Mesenchymal stem cell (in vitro differentiated cells and primary cell): ENCODE results near the gene FMO3. TPM values are rescaled to one million over a fixed set of nuclear protein-coding genes. Genes with fewer than 3 reads are reported as not detected.

Experiments
- DNase-seq: peaks from one replicate; pipeline ENCODE4 v3.0.0-alpha.2; 2013
- H2AFZ ChIP-seq: one replicate; pipeline ENCODE4 v1.6.1; 2013; ENCODE audit warnings: low read depth, mild to moderate bottlenecking, control low read depth, inconsistent platforms, low read length, moderate library complexity
- H2AK5ac ChIP-seq: 2 replicates; pipeline ENCODE4 v1.6.1; 2013; ENCODE audit warnings: low read length, moderate library complexity, mild to moderate bottlenecking, inconsistent platforms; ENCODE audit not compliant: severe bottlenecking
- H2BK120ac ChIP-seq: one replicate; pipeline ENCODE4 v1.6.1; 2013; ENCODE audit warnings: low read depth, mild to moderate bottlenecking, inconsistent platforms, low read length, moderate library complexity
- H2BK12ac ChIP-seq, 2 experiments: one replicate each; pipeline ENCODE4 v1.6.1; 2013; ENCODE audit warnings: inconsistent platforms in 2 of 2, low read length in 2 of 2, mild to moderate bottlenecking in 2 of 2, moderate library complexity in 2 of 2, control low read depth in 1 of 2
- H2BK15ac ChIP-seq: one replicate; pipeline ENCODE4 v1.6.1; 2013; ENCODE audit warnings: mild to moderate bottlenecking, low read depth, inconsistent platforms; ENCODE audit not compliant: poor library complexity, severe bottlenecking
- H2BK5ac ChIP-seq: 2 replicates; pipeline ENCODE4 v1.6.1; 2013; ENCODE audit warnings: low read depth, mild to moderate bottlenecking, low read length, control low read depth, inconsistent platforms; ENCODE audit not compliant: poor library complexity, severe bottlenecking
- H3K14ac ChIP-seq, 2 experiments: one replicate each; pipeline ENCODE4 v1.6.1; 2013; ENCODE audit warnings: inconsistent platforms in 2 of 2, low read length in 2 of 2, control low read depth in 1 of 2, mild to moderate bottlenecking in 1 of 2, moderate library complexity in 1 of 2
- H3K18ac ChIP-seq, 2 experiments: one replicate each; pipeline ENCODE4 v1.6.1; 2013; ENCODE audit warnings: inconsistent platforms in 2 of 2, low read length in 2 of 2, control low read depth in 1 of 2, low read depth in 1 of 2, mild to moderate bottlenecking in 1 of 2
- H3K23ac ChIP-seq, 2 experiments: one replicate each; pipeline ENCODE4 v1.6.1; 2013; ENCODE audit warnings: inconsistent platforms in 2 of 2, low read length in 2 of 2, mild to moderate bottlenecking in 2 of 2, moderate library complexity in 2 of 2, control low read depth in 1 of 2
- H3K27ac ChIP-seq: 2 replicates; pipeline ENCODE4 v1.5.1; 2013; ENCODE audit warnings: mild to moderate bottlenecking, moderate library complexity, low read length, control low read depth, inconsistent platforms; ENCODE audit not compliant: poor library complexity, severe bottlenecking
- H3K27me3 ChIP-seq, 2 experiments: 2 replicates each; pipeline versions ENCODE4 v1.6.1 to v1.7.0; 2013; ENCODE audit warnings: low read length in 2 of 2, mild to moderate bottlenecking in 2 of 2, moderate library complexity in 2 of 2, control low read depth in 1 of 2, inconsistent platforms in 1 of 2; ENCODE audit not compliant: control insufficient read depth in 1 of 2, insufficient read depth in 1 of 2
- H3K36me3 ChIP-seq, 2 experiments: 2 replicates each; pipeline versions ENCODE4 v1.6.1 to v1.7.0; 2013; ENCODE audit warnings: low read length in 2 of 2, control low read depth in 1 of 2, inconsistent platforms in 1 of 2, low read depth in 1 of 2, mild to moderate bottlenecking in 1 of 2; ENCODE audit not compliant: insufficient read depth in 2 of 2, control insufficient read depth in 1 of 2
- H3K4ac ChIP-seq, 2 experiments: one replicate each; pipeline ENCODE4 v1.6.1; 2013; ENCODE audit warnings: inconsistent platforms in 2 of 2, low read length in 2 of 2, mild to moderate bottlenecking in 2 of 2, moderate library complexity in 2 of 2, control low read depth in 1 of 2, low read depth in 1 of 2
- H3K4me1 ChIP-seq: 2 replicates; pipeline ENCODE4 v1.6.1; 2013; ENCODE audit warnings: low read depth, low read length, control low read depth; ENCODE audit not compliant: control insufficient read depth, insufficient read depth
- H3K4me2 ChIP-seq: 2 replicates; pipeline ENCODE4 v1.6.1; 2013; ENCODE audit warnings: low read length, mild to moderate bottlenecking, inconsistent platforms; ENCODE audit not compliant: poor library complexity, severe bottlenecking
- H3K4me3 ChIP-seq, 2 experiments: 2 replicates each; pipeline versions ENCODE4 v1.5.1 to v1.7.0; 2013; ENCODE audit warnings: low read length in 2 of 2, mild to moderate bottlenecking in 2 of 2, control low read depth in 1 of 2, low read depth in 1 of 2; ENCODE audit not compliant: insufficient read depth in 1 of 2
- H3K79me1 ChIP-seq: replicated peaks from 2 replicates; pipeline ENCODE4 v1.6.1; 2013; ENCODE audit warnings: mild to moderate bottlenecking, control low read depth, low read length, inconsistent platforms; ENCODE audit not compliant: poor library complexity, severe bottlenecking
- H3K9ac ChIP-seq: 2 replicates; pipeline ENCODE4 v1.7.0; 2013; ENCODE audit warnings: mild to moderate bottlenecking, low read length, moderate library complexity
- H3K9me3 ChIP-seq: 2 replicates; pipeline ENCODE4 v1.7.0; 2013; ENCODE audit warnings: mild to moderate bottlenecking, low read length; ENCODE audit not compliant: control insufficient read depth
- H4K8ac ChIP-seq: one replicate; pipeline ENCODE4 v1.6.1; 2013; ENCODE audit warnings: inconsistent platforms, mild to moderate bottlenecking, low read length, moderate library complexity
- H4K91ac ChIP-seq: one replicate; pipeline ENCODE4 v1.6.1; 2013; ENCODE audit warnings: mild to moderate bottlenecking, low read length, inconsistent platforms
- WGBS: methylation state at CpG from one replicate; pipeline ENCODE4 v1.1.7; 2013; ENCODE audit warnings: mixed read lengths; 5-methylcytosine and 5-hydroxymethylcytosine counted together
- polyA plus RNA-seq, 2 experiments: library from polyadenylated mRNA; stranded (reverse); fragments of 200-250 nt; gene quantifications; one replicate each; pipeline ENCODE4 v1.2.3, GENCODE V29; 2013

FMO3 gene
- 0.08 TPM for polyA plus RNA-seq (2013, experiment 1 of 2)
- 0.03 TPM for polyA plus RNA-seq (2013, experiment 2 of 2)

- H3K18ac ChIP-seq: no peak within 1 kb of the TSS
- H2BK12ac ChIP-seq: no peak within 1 kb of the TSS
- 93% methylated on average over 5 of the region's 5 CpGs for WGBS
- no peak within 1 kb of the TSS for H2BK120ac ChIP-seq
- no peak within 1 kb of the TSS for H4K8ac ChIP-seq
- H3K36me3 ChIP-seq: no peaks in the 10 kb centered on the region
- no peak within 1 kb of the TSS for H2BK15ac ChIP-seq
- no peak within 1 kb of the TSS for H3K14ac ChIP-seq
- no peak within 1 kb of the TSS for H3K4me2 ChIP-seq
- H2AK5ac ChIP-seq: no peak within 1 kb of the TSS
- no peaks in the 10 kb centered on the region for H3K4me1 ChIP-seq
- H3K79me1 ChIP-seq: no peaks in the 10 kb centered on the region
- no peak within 1 kb of the TSS for H3K23ac ChIP-seq
- H3K4ac ChIP-seq: no peak within 1 kb of the TSS
- H3K27me3 ChIP-seq: no peaks in the 10 kb centered on the region
- no peak within 1 kb of the TSS for H2BK5ac ChIP-seq
- no peak within 1 kb of the TSS for H4K91ac ChIP-seq
- DNase-seq: no peak
- H3K9ac ChIP-seq: no peak within 1 kb of the TSS
- no peak within 1 kb of the TSS for H3K27ac ChIP-seq
- H3K4me3 ChIP-seq: no peak within 1 kb of the TSS
- no peak within 1 kb of the TSS for H2AFZ ChIP-seq
- H3K9me3 ChIP-seq: no peaks in the 10 kb centered on the region
Observed at GRCh38 chr1:171090604-171091003, at the start of gene FMO3. Gene FMO3 (plus strand): TSS chr1:171090905. CDS start chr1:171092659, 1,754 bp downstream.

DNA sequence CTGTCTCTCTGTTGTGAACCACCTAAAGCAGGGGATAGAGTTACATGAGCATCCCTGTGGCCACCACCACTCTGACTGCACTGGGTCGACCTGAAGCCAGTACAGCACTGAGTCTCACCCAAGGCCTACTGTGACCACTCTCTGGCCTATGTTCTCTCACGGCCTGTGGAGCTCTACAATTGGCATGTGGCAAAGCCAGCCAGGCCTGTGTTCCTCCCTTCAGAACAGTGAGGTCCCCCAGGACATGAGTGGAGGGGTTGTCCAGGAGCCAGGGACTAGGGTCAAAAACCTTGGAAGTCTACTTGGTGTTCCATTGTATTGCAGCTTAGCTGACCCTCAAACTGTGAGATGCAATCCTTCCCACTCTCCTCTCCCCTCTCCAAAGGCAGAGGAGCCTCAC is 42.7 kb upstream of the FMO3 start:
- Histone ChIP-seq H4K91ac (no peak overlapping the region), H3K4me3 (no peak overlapping the region), H3K36me3 (no peaks in the 10 kb centered on the region), H2BK12ac (no peak overlapping the region), H3K27me3 (no peaks in the 10 kb centered on the region), H3K4ac (no peak overlapping the region), H3K4me2 (no peak overlapping the region), H2BK120ac (no peak overlapping the region), H3K23ac (no peak overlapping the region), H3K79me1 (no peaks in the 10 kb centered on the region), H2AK5ac (no peak overlapping the region), H2BK5ac (no peak overlapping the region), H4K8ac (no peak overlapping the region), H3K9ac (no peak overlapping the region), H3K9me3 (peaks cover 32% of the 10 kb centered on the region), H3K4me1 (no peaks in the 10 kb centered on the region), H2AFZ (no peak overlapping the region), H3K14ac (no peak overlapping the region), H3K18ac (no peak overlapping the region), H3K27ac (no peak overlapping the region), H2BK15ac (no peak overlapping the region)
- 75% methylated on average over 2 of the region's 2 CpGs for WGBS
- no peak for DNase-seq

DNA sequence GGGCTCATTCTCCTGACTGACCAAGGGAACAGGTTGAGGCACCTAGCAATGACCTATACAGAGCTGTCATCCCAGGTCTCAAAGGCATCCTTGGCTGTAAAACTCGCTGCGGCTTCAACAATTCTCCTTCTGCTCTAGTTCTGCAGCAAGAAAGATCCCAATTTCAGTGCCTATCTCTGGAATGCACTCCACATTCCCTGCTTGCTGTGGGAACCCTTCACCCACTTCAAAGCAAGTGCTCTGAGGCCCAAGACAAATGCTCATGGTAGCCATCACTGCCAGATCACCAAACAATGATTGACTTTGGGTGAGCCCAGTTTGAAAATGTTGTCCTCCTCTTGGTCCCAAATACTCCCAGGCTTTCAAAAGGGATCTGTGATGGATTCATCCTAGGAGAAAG is 37.7 kb upstream of the FMO3 start:
- Histone ChIP-seq H3K27ac (no peak overlapping the region), H3K4ac (no peak overlapping the region), H3K27me3 (no peaks in the 10 kb centered on the region), H4K91ac (no peak overlapping the region), H3K4me2 (no peak overlapping the region), H3K36me3 (no peaks in the 10 kb centered on the region), H2BK120ac (no peak overlapping the region), H3K79me1 (no peaks in the 10 kb centered on the region), H3K18ac (no peak overlapping the region), H3K4me3 (no peak overlapping the region), H3K4me1 (no peaks in the 10 kb centered on the region), H4K8ac (no peak overlapping the region), H3K9me3 (peaks cover 2% of the 10 kb centered on the region), H3K23ac (no peak overlapping the region), H2BK15ac (no peak overlapping the region), H2BK12ac (no peak overlapping the region), H3K9ac (no peak overlapping the region), H2AK5ac (no peak overlapping the region), H2BK5ac (no peak overlapping the region), H3K14ac (no peak overlapping the region), H2AFZ (no peak overlapping the region)
- DNase-seq: no peak
- WGBS: 90% methylated on average over 2 of the region's 2 CpGs

DNA sequence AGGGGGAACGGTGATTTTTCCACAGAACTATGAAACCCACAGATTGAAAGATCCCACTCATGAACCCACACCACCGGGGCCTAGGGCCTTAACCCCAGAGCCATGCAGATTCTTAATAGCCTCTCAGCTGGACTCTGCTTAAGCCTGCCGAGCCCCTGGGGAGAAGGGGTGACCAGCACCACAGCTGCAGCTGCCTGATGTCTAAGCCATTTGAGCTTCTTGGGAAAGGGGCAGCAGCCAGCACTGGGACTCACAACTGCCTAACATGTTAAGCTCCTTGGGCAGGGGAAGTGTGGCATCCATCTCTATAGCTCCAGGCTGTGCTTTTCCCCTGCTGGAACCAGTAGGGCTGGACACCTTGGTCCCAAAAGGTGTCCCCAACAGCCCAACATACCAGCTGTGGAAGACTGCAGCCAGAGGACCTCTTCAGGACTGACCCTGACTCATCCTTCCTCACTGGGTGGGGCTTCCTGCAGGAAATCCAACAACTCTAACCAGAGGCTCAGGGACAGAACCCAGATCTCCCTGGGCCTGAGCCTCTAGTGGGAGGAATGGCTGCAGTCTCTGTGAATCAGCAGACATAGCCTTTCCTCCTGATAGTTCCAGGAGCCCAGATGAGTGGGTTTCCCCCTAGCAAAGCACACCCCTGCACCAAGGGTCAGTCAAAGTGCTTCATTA is 34.6 kb upstream of the FMO3 start:
- H3K27me3 ChIP-seq: no peaks in the 10 kb centered on the region

More for the DNA sequence above, 34.6 kb upstream of the FMO3 start:
- no peak overlapping the region for H2BK120ac ChIP-seq
- no peak overlapping the region for H2AFZ ChIP-seq
- no peak overlapping the region for H3K18ac ChIP-seq
- DNase-seq: no peak
- 84% methylated on average over 3 of the region's 3 CpGs for WGBS
- H2BK12ac ChIP-seq: no peak overlapping the region
- H3K79me1 ChIP-seq: no peaks in the 10 kb centered on the region
- H3K4me1 ChIP-seq: no peaks in the 10 kb centered on the region
- H3K14ac ChIP-seq: no peak overlapping the region
- no peak overlapping the region for H4K91ac ChIP-seq
- no peak overlapping the region for H2AK5ac ChIP-seq
- H2BK5ac ChIP-seq: no peak overlapping the region
- H3K27ac ChIP-seq: no peak overlapping the region
- no peak overlapping the region for H3K4ac ChIP-seq
- no peak overlapping the region for H3K23ac ChIP-seq
- H3K9me3 ChIP-seq: no peaks in the 10 kb centered on the region
- H3K36me3 ChIP-seq: no peaks in the 10 kb centered on the region
- no peak overlapping the region for H4K8ac ChIP-seq
- no peak overlapping the region for H3K9ac ChIP-seq
- no peak overlapping the region for H3K4me2 ChIP-seq
- H2BK15ac ChIP-seq: no peak overlapping the region
- H3K4me3 ChIP-seq: no peak overlapping the region
